A549 treated with dexamethasone at 1 μM for 4 hours (cell line): ENCODE data around the gene CWF19L2. TPM values are rescaled to one million over a fixed set of nuclear protein-coding genes. Genes with fewer than 3 reads are reported as not detected.

Source experiments
- total RNA-seq: library from RNA; stranded (reverse); fragments of 200-300 nt; extraction: Qiagen RNA extraction; gene quantifications from 5 replicates; pipeline ENCODE4 v1.2.3, GENCODE V29; 2022

The CWF19L2 gene
- 3.5 to 4.2 TPM (median 4.0 TPM) in 5 replicates for total RNA-seq

DNA sequence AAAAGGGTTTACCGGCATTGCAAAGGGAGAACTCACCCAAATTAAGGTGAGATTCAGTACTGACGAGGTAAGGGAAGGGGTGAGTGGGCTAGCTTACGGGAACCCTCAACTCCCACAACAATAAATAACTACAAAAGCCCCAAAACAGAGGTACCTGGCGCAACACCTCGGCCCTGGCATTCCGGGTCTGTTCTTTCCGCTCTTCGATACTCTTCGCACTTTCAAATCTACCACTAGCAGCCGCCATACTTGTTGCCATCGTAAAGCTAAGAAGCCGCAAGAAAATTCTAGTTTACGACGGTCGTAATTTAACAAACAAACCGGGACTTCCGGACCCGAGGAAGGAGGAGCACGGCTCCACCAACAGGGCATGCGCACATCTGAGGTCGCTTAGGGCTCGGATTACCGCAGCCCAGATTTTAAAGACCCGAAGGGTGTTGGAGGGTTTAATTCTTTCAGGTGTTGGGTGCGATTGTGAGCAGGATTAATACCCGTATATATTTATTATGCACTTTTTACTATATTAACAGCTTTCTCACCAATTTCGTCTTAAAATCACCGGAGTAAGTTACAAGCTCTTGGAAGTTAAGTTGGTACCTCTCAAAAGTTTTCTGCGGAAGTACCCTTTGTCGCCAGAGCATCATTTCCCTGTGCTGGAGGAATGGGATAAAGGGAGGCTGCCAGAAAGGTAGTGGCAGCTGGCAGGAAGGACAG lies at the start of gene CWF19L2:
CWF19L2 (minus strand) TSS at position 268 of the 714 bp plus-strand sequence; CDS start at position 259, 9 bp downstream.

Other genes starting within 250 kb of the CWF19L2 start
- gene ALKBH8, start 107.9 kb upstream of the CWF19L2 start, total RNA-seq: 5.8 to 8.3 TPM (median 7.3 TPM) in 5 replicates
- 0.11 to 0.24 TPM (median 0.12 TPM) in 5 replicates for gene ELMOD1, start 133.3 kb upstream of the CWF19L2 start, total RNA-seq